OCI-LY1 (cell line): ENCODE data around the gene NAA30.

Experiments
- H2AFZ ChIP-seq: fragments of 200-600 bp; sonication (generic), shearing (Covaris generic); 2 replicates; pipeline ENCODE4 v1.6.0; 2014; ENCODE audit warnings: antibody characterized with exemption, mild to moderate bottlenecking, low read length
- H3F3A ChIP-seq: fragments of 200-600 bp; sonication (generic), shearing (Covaris generic); 2 replicates; pipeline ENCODE4 v1.6.0; 2014; ENCODE audit warnings: mild to moderate bottlenecking, antibody characterized with exemption, low read length, moderate library complexity; ENCODE audit not compliant: insufficient read depth
- H3K27ac ChIP-seq: fragments of 200-600 bp; sonication (generic); 2 replicates; pipeline ENCODE4 v1.5.1; 2014; ENCODE audit warnings: low read length, mixed run types, mild to moderate bottlenecking, low read depth; ENCODE audit not compliant: poor library complexity, severe bottlenecking
- H3K27me3 ChIP-seq: fragments of 200-600 bp; sonication (generic); 2 replicates; pipeline ENCODE4 v1.6.0; 2014; ENCODE audit warnings: antibody characterized with exemption, mild to moderate bottlenecking, low read length, moderate library complexity; ENCODE audit not compliant: insufficient read depth
- H3K36me3 ChIP-seq: fragments of 200-600 bp; sonication (generic); 2 replicates; pipeline ENCODE4 v1.6.1; 2014; ENCODE audit warnings: mild to moderate bottlenecking, antibody characterized with exemption, low read length, moderate library complexity, mixed read lengths; ENCODE audit not compliant: insufficient read depth
- H3K4me1 ChIP-seq: fragments of 200-600 bp; sonication (generic); 2 replicates; pipeline ENCODE4 v1.5.1; 2014; ENCODE audit warnings: mild to moderate bottlenecking, low read length, moderate library complexity; ENCODE audit not compliant: insufficient read depth, severe bottlenecking
- H3K4me2 ChIP-seq: fragments of 200-600 bp; sonication (generic), shearing (Covaris generic); 2 replicates; pipeline ENCODE4 v1.6.1; 2014; ENCODE audit warnings: low read length
- H3K4me3 ChIP-seq: fragments of 200-600 bp; sonication (generic); 2 replicates; pipeline ENCODE4 v1.5.1; 2014; ENCODE audit warnings: low read length, low read depth, mild to moderate bottlenecking, mixed read lengths; ENCODE audit not compliant: poor library complexity, severe bottlenecking
- H3K79me2 ChIP-seq: fragments of 200-600 bp; shearing (Covaris generic); 2 replicates; pipeline ENCODE4 v1.6.1; 2016; ENCODE audit warnings: mixed run types, low read length, mixed read lengths; ENCODE audit not compliant: insufficient read depth
- H3K9ac ChIP-seq: fragments of 200-600 bp; sonication (generic), shearing (Covaris generic); 2 replicates; pipeline ENCODE4 v1.6.1; 2014; ENCODE audit warnings: mild to moderate bottlenecking, low read length, mixed read lengths
- H3K9me2 ChIP-seq: fragments of 200-600 bp; sonication (generic), shearing (Covaris generic); 2 replicates; pipeline ENCODE4 v1.6.1; 2014; ENCODE audit warnings: low read depth, mild to moderate bottlenecking, low read length, mixed read lengths
- H3K9me3 ChIP-seq: fragments of 200-600 bp; shearing (Covaris generic); 2 replicates; pipeline ENCODE4 v1.6.1; 2014; ENCODE audit warnings: low read length, mixed read lengths
- H4K20me1 ChIP-seq: fragments of 200-600 bp; sonication (generic), shearing (Covaris generic); 2 replicates; pipeline ENCODE4 v1.6.0; 2016; ENCODE audit warnings: mild to moderate bottlenecking, low read length; ENCODE audit not compliant: insufficient read depth
- CTCF ChIP-seq: fragments of 200-600 bp; sonication (generic), shearing (Covaris generic); IDR thresholded peaks from 2 replicates; pipeline ENCODE4 v1.5.1; 2017; ENCODE audit warnings: mild to moderate bottlenecking, antibody characterized with exemption, low read length, moderate library complexity, mixed read lengths
- EZH2 ChIP-seq: fragments of 200-600 bp; sonication (generic), shearing (Covaris generic); IDR thresholded peaks from 2 replicates; pipeline ENCODE4 v1.8.0; 2017; ENCODE audit warnings: borderline replicate concordance, mixed run types, mild to moderate bottlenecking, antibody characterized with exemption, low read length, moderate library complexity, mixed read lengths

Gene NAA30

GRCh38 chr14:57382283-57382682 is 8.1 kb upstream of the NAA30 start:
- Histone ChIP-seq H3K9me2 (no peaks in the 10 kb centered on the region), H3K27ac (no peak overlapping the region), H3K9ac (no peak overlapping the region), H4K20me1 (no peaks in the 10 kb centered on the region), H3F3A (no peaks in the 10 kb centered on the region), H3K79me2 (no peaks in the 10 kb centered on the region), H3K9me3 (no peaks in the 10 kb centered on the region), H3K36me3 (no peaks in the 10 kb centered on the region), H3K4me3 (no peak overlapping the region), H3K4me2 (no peak overlapping the region), H3K27me3 (no peaks in the 10 kb centered on the region), H2AFZ (no peak overlapping the region), H3K4me1 (no peaks in the 10 kb centered on the region)
- no peak for TF ChIP-seq EZH2

- no peaks in the 10 kb centered on the region for H3K36me3 ChIP-seq
- no peak overlapping the region for H3K4me3 ChIP-seq
- no peaks in the 10 kb centered on the region for H3K4me1 ChIP-seq
- no peaks in the 10 kb centered on the region for H4K20me1 ChIP-seq
- no peak overlapping the region for H2AFZ ChIP-seq
- no peak overlapping the region for H3K9ac ChIP-seq
- no peaks in the 10 kb centered on the region for H3F3A ChIP-seq
- H3K9me3 ChIP-seq = no peaks in the 10 kb centered on the region
- H3K27me3 ChIP-seq = no peaks in the 10 kb centered on the region
- no peak for TF ChIP-seq CTCF
- no peak for TF ChIP-seq EZH2
- no peak overlapping the region for H3K27ac ChIP-seq
- no peaks in the 10 kb centered on the region for H3K79me2 ChIP-seq
- H3K9me2 ChIP-seq = no peaks in the 10 kb centered on the region
- no peak overlapping the region for H3K4me2 ChIP-seq
Observed at GRCh38 chr14:57383125-57383745, 7.2 kb upstream of the NAA30 start.

GRCh38 chr14:57388067-57388466 is 2.3 kb upstream of the NAA30 start:
- Histone ChIP-seq H3K79me2 (peaks cover 18% of the 10 kb centered on the region), H3K9ac (no peak overlapping the region), H3K9me2 (no peaks in the 10 kb centered on the region), H3K9me3 (no peaks in the 10 kb centered on the region), H4K20me1 (no peaks in the 10 kb centered on the region), H3K27me3 (no peaks in the 10 kb centered on the region), H3K36me3 (no peaks in the 10 kb centered on the region), H3K27ac (no peak overlapping the region), H3K4me2 (no peak overlapping the region), H3K4me3 (no peak overlapping the region), H2AFZ (peak overlapping the region; percentile 85; the same call in 1 of the 2 replicates), H3K4me1 (peaks cover 25% of the 10 kb centered on the region), H3F3A (no peaks in the 10 kb centered on the region)
- TF ChIP-seq EZH2 (no peak), CTCF (no peak)

DNA sequence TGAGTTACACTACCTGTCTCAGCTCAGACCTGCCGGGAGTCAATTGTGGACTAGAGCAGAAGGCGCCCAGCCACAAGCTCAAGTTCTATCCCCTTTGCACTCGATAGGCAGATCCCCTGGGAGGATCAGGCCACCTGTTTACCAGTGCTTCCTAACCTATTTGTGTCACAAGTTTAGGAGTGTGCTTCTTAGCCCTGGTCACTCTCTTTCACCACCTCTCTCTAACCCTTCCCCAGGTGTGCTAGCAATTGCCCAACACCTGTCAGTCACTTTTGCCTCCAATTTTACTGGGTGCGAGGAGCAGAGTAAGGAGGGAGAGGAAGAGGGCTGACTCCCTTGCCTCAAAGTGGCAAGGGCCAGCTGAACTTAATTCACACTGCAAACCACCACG is 745 bp upstream of the NAA30 start:
- TF ChIP-seq EZH2 = no peak
- no peak for TF ChIP-seq CTCF
- H3K4me3 ChIP-seq = peak overlapping the region; percentile 76
- H3K9me2 ChIP-seq = no peaks in the 10 kb centered on the region
- H3K4me2 ChIP-seq = peak overlapping the region; percentile 89
- H3K27ac ChIP-seq = peak overlapping the region; percentile 45
- no peaks in the 10 kb centered on the region for H3K27me3 ChIP-seq
- H3K4me1 ChIP-seq = peaks cover 34% of the 10 kb centered on the region
- no peaks in the 10 kb centered on the region for H3F3A ChIP-seq
- H3K9me3 ChIP-seq = no peaks in the 10 kb centered on the region
- peaks cover 25% of the 10 kb centered on the region for H3K79me2 ChIP-seq
- H3K36me3 ChIP-seq = no peaks in the 10 kb centered on the region
- peak overlapping the region; percentile 83 for H3K9ac ChIP-seq
- peak overlapping the region; percentile 92 for H2AFZ ChIP-seq
- no peaks in the 10 kb centered on the region for H4K20me1 ChIP-seq
